Lower lobe of right lung (tissue), 2 donors: ENCODE measurements around the gene CRTAP. TPM values are rescaled to one million over a fixed set of nuclear protein-coding genes. Genes with fewer than 3 reads are reported as not detected.
"Not testable (repeated sequence)": the region's sequence is repeated elsewhere in the genome, so short reads cannot be mapped to it uniquely, and the experiment has no call there.

ENCODE experiments used
- ATAC-seq, 2 donors: fragments of 200-7000 bp; cut with Tn5 transposase; one replicate each; pipeline ENCODE4 v1.9.1; 2020 to 2022; ENCODE audit warnings: mild to moderate bottlenecking in 2 of 2, moderate library complexity in 2 of 2
- DNase-seq: peaks from one replicate; pipeline ENCODE4 v3.0.0-alpha.2; 2020
- H3K27ac ChIP-seq: fragments of 200-600 bp; one replicate; pipeline ENCODE4 v1.8.0; 2022
- H3K27me3 ChIP-seq: fragments of 200-600 bp; one replicate; pipeline ENCODE4 v1.8.0; 2022; ENCODE audit warnings: low read depth
- H3K36me3 ChIP-seq: fragments of 200-600 bp; one replicate; pipeline ENCODE4 v1.8.0; 2022; ENCODE audit warnings: mild to moderate bottlenecking
- H3K4me1 ChIP-seq: fragments of 200-600 bp; one replicate; pipeline ENCODE4 v1.8.0; 2022
- H3K4me3 ChIP-seq: fragments of 200-600 bp; one replicate; pipeline ENCODE4 v1.8.0; 2022; ENCODE audit warnings: mild to moderate bottlenecking
- H3K9me3 ChIP-seq: fragments of 200-600 bp; one replicate; pipeline ENCODE4 v1.8.0; 2022
- intact Hi-C: fragments of 100-400 bp; cut with DNase I; formaldehyde crosslinking; loops from one replicate; pipeline ENCODE4 v1.11.0; 2022
- total RNA-seq: library from RNA; stranded (reverse); fragmentation: NEBNext Ultra II Directional; extraction: Animal tissue kit (Norgen Biotek cat#: 25700); gene quantifications from one replicate; pipeline ENCODE4 v1.2.1, GENCODE V29; 2021
- TF ChIP-seq, protein P1 (sequence below): fragments of 200-600 bp; IDR thresholded peaks from one replicate; pipeline ENCODE4 v1.8.0; 2022; ENCODE audit warnings: antibody characterized with exemption, mild to moderate bottlenecking
- donor health status: DM: no; HTN: yes; CAD: no; lungs with severe emphysema.

The CRTAP gene
- total RNA-seq, 1 donor from 2014 or later = 213 TPM

DNA sequence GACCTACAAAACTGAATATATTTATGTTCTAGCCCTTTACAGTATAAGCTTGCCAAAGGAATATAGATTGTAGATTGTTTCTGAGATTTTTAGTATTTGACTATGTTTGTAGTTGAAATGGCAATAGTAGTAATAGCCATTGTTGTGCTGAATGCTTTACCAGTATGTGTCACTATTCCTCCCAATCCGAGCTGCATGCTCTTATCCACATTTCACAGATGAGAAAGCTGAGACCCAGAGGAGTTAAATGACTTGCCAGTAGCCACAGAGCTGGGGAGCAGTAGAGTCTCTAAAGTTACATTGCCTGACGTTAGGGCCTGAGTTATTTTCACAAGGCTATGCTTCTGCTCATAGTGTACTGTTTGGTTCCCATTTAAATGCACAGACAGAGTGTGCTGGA lies 13.6 kb upstream of the CRTAP start:
- peaks cover 16% of the 10 kb centered on the region for H3K4me1 ChIP-seq
- H3K9me3 ChIP-seq = no peaks in the 10 kb centered on the region
- no peak overlapping the region for H3K27ac ChIP-seq
- DNase-seq = no peak
- no peak for ATAC-seq
- TF ChIP-seq, protein P1, sequence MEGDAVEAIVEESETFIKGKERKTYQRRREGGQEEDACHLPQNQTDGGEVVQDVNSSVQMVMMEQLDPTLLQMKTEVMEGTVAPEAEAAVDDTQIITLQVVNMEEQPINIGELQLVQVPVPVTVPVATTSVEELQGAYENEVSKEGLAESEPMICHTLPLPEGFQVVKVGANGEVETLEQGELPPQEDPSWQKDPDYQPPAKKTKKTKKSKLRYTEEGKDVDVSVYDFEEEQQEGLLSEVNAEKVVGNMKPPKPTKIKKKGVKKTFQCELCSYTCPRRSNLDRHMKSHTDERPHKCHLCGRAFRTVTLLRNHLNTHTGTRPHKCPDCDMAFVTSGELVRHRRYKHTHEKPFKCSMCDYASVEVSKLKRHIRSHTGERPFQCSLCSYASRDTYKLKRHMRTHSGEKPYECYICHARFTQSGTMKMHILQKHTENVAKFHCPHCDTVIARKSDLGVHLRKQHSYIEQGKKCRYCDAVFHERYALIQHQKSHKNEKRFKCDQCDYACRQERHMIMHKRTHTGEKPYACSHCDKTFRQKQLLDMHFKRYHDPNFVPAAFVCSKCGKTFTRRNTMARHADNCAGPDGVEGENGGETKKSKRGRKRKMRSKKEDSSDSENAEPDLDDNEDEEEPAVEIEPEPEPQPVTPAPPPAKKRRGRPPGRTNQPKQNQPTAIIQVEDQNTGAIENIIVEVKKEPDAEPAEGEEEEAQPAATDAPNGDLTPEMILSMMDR = no peak
- no peaks in the 10 kb centered on the region for H3K27me3 ChIP-seq
- H3K4me3 ChIP-seq = no peak overlapping the region
- intact Hi-C loops = no loop called here
- no peaks in the 10 kb centered on the region for H3K36me3 ChIP-seq

GRCh38 chr3:33103034-33103433 lies 10.8 kb upstream of the CRTAP start:
- Histone ChIP-seq H3K4me3 (no peak overlapping the region), H3K4me1 (peaks cover 2% of the 10 kb centered on the region), H3K9me3 (no peaks in the 10 kb centered on the region), H3K27ac (no peak overlapping the region), H3K27me3 (no peaks in the 10 kb centered on the region), H3K36me3 (no peaks in the 10 kb centered on the region)
- TF ChIP-seq, protein P1 = no peak
- ATAC-seq (no peak), DNase-seq (no peak)
- intact Hi-C loops = no loop called here

DNA sequence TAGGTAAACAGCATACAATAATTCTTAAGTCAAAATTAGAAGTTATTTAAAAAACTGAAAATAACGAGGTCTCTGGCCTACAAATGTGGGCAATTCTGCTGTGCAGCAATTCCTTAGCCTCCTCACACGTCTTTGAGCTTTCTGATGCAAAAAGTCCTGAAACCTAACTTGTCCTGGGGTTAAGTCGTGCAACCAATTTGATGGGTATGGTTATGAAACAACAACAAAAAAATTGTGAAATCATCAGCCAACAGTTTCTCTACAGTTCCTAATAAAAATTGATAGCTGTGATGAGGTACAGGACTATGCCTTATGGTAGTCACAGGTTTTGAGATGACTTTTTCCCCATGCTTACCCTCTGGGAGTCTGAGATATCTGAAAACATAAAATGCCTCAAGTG lies 10.3 kb upstream of the CRTAP start:
- Histone ChIP-seq H3K4me3 (no peak overlapping the region), H3K4me1 (no peaks in the 10 kb centered on the region), H3K9me3 (no peaks in the 10 kb centered on the region), H3K36me3 (no peaks in the 10 kb centered on the region), H3K27ac (no peak overlapping the region), H3K27me3 (no peaks in the 10 kb centered on the region)
- TF ChIP-seq, protein P1 = no peak
- intact Hi-C loops = no loop called here
- no peak for ATAC-seq
- DNase-seq = no peak

- ATAC-seq = no peak
- Histone ChIP-seq H3K9me3 (no peaks in the 10 kb centered on the region), H3K36me3 (no peaks in the 10 kb centered on the region), H3K27me3 (no peaks in the 10 kb centered on the region), H3K4me1 (no peaks in the 10 kb centered on the region), H3K4me3 (no peak overlapping the region), H3K27ac (no peak overlapping the region)
- intact Hi-C loops = no loop called here
- TF ChIP-seq, protein P1 = no peak
- no peak for DNase-seq
Observed at GRCh38 chr3:33104803-33105202, 9.0 kb upstream of the CRTAP start.

DNA sequence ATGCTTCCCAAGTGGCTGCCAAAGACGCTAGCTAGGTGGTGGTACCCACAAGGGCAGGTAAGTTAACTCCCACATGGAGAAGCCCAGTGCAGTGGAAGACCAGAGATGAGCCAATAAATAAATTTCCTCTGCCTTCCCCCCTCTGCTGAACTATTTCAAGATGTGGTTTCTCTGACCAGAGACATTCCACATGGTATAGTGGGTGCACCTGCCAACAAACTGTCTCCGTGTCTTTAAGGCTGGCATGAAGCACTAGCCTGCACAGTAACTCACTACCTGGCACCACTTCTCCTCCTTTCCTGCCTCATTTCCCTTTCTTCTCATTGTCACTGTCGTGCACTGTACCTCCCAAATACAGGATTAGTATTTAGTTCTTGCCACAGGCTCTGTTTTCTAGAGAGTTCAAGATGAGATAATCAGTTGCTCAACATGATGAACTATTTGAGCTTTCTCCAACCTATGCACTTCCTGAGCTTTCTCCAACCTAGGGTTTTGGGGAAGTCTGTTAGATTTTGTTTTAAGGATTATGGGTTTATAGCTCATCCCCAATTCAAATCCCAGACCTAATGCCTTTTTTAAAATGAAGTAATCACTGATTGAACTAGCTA lies 8.4 kb upstream of the CRTAP start:
- ATAC-seq = no peak

GRCh38 chr3:33106854-33107253 lies 7.0 kb upstream of the CRTAP start:
- DNase-seq = not testable (repeated sequence)

More for the DNA sequence above, 8.4 kb upstream of the CRTAP start:
- intact Hi-C loops = no loop called here
- Histone ChIP-seq H3K9me3 (no peaks in the 10 kb centered on the region), H3K4me1 (no peaks in the 10 kb centered on the region), H3K36me3 (no peaks in the 10 kb centered on the region), H3K27ac (no peak overlapping the region), H3K27me3 (no peaks in the 10 kb centered on the region), H3K4me3 (no peak overlapping the region)
- TF ChIP-seq, protein P1 = no peak
- no peak for DNase-seq

More at GRCh38 chr3:33106854-33107253, 7.0 kb upstream of the CRTAP start:
- intact Hi-C loops, H3K36me3 ChIP-seq, H3K9me3 ChIP-seq, H3K4me1 ChIP-seq, H3K4me3 ChIP-seq, H3K27ac ChIP-seq, H3K27me3 ChIP-seq, ATAC-seq: not testable (repeated sequence)
